ENCODE data around the gene GALNTL6. TPM values are rescaled to one million over a fixed set of nuclear protein-coding genes. Genes with fewer than 3 reads are reported as not detected.

GALNTL6 gene
- total and polyA plus RNA-seq, 8 donors: 0.15 to 0.87 (median 0.58) TPM; not detected in 3

GRCh38 chr4:171962110-171962509, 148.9 kb downstream of the GALNTL6 start:
- Histone ChIP-seq H3K9me3 (no peaks in the 10 kb centered on the region), H3K27me3 (no peaks in the 10 kb centered on the region), H3K36me3 (no peaks in the 10 kb centered on the region), H3K27ac (no peak overlapping the region), H3K4me3 (no peak overlapping the region), H3K4me1 (no peaks in the 10 kb centered on the region)
- WGBS, 5 donors: 63 to 77% (median 67%) methylated on average over 5 of the region's 5 CpGs
- intact Hi-C loops (cut with DNase I; ENCODE audit: low total_unique reads): no loop called here
- DNase-seq: no peak
- no peak for TF ChIP-seq POLR2A (IDR thresholded peaks at IDR 0.05)
- TF ChIP-seq, protein P1, sequence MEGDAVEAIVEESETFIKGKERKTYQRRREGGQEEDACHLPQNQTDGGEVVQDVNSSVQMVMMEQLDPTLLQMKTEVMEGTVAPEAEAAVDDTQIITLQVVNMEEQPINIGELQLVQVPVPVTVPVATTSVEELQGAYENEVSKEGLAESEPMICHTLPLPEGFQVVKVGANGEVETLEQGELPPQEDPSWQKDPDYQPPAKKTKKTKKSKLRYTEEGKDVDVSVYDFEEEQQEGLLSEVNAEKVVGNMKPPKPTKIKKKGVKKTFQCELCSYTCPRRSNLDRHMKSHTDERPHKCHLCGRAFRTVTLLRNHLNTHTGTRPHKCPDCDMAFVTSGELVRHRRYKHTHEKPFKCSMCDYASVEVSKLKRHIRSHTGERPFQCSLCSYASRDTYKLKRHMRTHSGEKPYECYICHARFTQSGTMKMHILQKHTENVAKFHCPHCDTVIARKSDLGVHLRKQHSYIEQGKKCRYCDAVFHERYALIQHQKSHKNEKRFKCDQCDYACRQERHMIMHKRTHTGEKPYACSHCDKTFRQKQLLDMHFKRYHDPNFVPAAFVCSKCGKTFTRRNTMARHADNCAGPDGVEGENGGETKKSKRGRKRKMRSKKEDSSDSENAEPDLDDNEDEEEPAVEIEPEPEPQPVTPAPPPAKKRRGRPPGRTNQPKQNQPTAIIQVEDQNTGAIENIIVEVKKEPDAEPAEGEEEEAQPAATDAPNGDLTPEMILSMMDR (IDR thresholded peaks at IDR 0.05): no peak
- TF ChIP-seq EP300 (IDR thresholded peaks at IDR 0.05): no peak
- no peak for TF ChIP-seq POLR2AphosphoS5 (IDR thresholded peaks at IDR 0.05)

DNA sequence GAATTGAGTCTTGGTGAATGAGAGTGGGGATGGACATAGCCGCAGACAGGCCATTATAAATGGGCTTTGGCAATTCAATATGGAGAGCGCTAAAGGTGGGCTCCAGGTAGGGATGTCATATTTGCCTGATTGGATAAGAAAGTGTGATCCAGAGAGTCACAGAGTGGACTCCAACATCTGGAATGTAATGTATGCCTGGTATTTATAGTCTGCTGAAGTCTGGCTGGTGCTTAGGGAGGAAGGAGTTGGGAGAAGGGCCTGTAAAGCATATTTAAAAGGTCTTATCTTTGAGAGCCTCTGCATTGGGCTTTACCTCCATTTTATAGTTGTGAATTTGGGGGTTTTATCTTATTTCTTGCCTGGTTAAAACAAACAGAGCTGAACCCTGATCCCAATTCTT, 153.2 kb downstream of the GALNTL6 start:
- no peak for DNase-seq
- Histone ChIP-seq H3K4me3 (no peak overlapping the region), H3K4me1 (no peaks in the 10 kb centered on the region), H3K27me3 (no peaks in the 10 kb centered on the region), H3K36me3 (no peaks in the 10 kb centered on the region), H3K9me3 (no peaks in the 10 kb centered on the region), H3K27ac (no peak overlapping the region)
- intact Hi-C loops (cut with DNase I; ENCODE audit: low total_unique reads): no loop called here
- no peak for TF ChIP-seq POLR2A (IDR thresholded peaks at IDR 0.05)
- TF ChIP-seq, protein P1 (IDR thresholded peaks at IDR 0.05): no peak
- no peak for TF ChIP-seq EP300 (IDR thresholded peaks at IDR 0.05)
- no peak for TF ChIP-seq POLR2AphosphoS5 (IDR thresholded peaks at IDR 0.05)
- 47 to 77% (median 72%) methylated on average over 2 of the region's 2 CpGs for WGBS, 5 donors

- no peak for DNase-seq
- no peak overlapping the region for H3K27ac ChIP-seq
- no peaks in the 10 kb centered on the region for H3K4me1 ChIP-seq
- H3K27me3 ChIP-seq: no peaks in the 10 kb centered on the region
- no peaks in the 10 kb centered on the region for H3K36me3 ChIP-seq
- H3K9me3 ChIP-seq: no peaks in the 10 kb centered on the region
- H3K4me3 ChIP-seq: no peak overlapping the region
- intact Hi-C loops (cut with DNase I; ENCODE audit: low total_unique reads): no loop called here
- TF ChIP-seq, protein P1 (IDR thresholded peaks at IDR 0.05): no peak
- TF ChIP-seq POLR2A (IDR thresholded peaks at IDR 0.05) (no peak), EP300 (IDR thresholded peaks at IDR 0.05) (no peak), POLR2AphosphoS5 (IDR thresholded peaks at IDR 0.05) (no peak)
Observed at GRCh38 chr4:171978216-171978615, 165.0 kb downstream of the GALNTL6 start.

GRCh38 chr4:171979461-171979860, 166.3 kb downstream of the GALNTL6 start:
- H3K9me3 ChIP-seq: no peaks in the 10 kb centered on the region
- intact Hi-C loops (cut with DNase I; ENCODE audit: low total_unique reads): no loop called here
- H3K27ac ChIP-seq: no peak overlapping the region
- no peak overlapping the region for H3K4me3 ChIP-seq
- WGBS, 5 donors: 42 to 61% (median 59%) methylated on average over 2 of the region's 2 CpGs
- no peak for DNase-seq
- no peaks in the 10 kb centered on the region for H3K27me3 ChIP-seq
- TF ChIP-seq POLR2A (IDR thresholded peaks at IDR 0.05): no peak
- TF ChIP-seq, protein P1 (IDR thresholded peaks at IDR 0.05): no peak
- TF ChIP-seq POLR2AphosphoS5 (IDR thresholded peaks at IDR 0.05): no peak
- no peak for TF ChIP-seq EP300 (IDR thresholded peaks at IDR 0.05)
- H3K4me1 ChIP-seq: no peaks in the 10 kb centered on the region
- H3K36me3 ChIP-seq: no peaks in the 10 kb centered on the region

Measured in stomach (tissue), 9 donors.